H9 (cell line): ENCODE results near the gene NAPG. TPM values are rescaled to one million over a fixed set of nuclear protein-coding genes. Genes with fewer than 3 reads are reported as not detected.

ENCODE experiments used
- DNase-seq: peaks from one replicate; pipeline ENCODE4 v3.0.0-alpha.2; 2017
- H2AFZ ChIP-seq: one replicate; pipeline ENCODE4 v1.6.1; 2013; ENCODE audit warnings: mild to moderate bottlenecking, low read length, control low read depth, moderate library complexity
- H2AK5ac ChIP-seq: 2 replicates; pipeline ENCODE4 v1.6.1; 2013; ENCODE audit warnings: low read length, control low read depth, mixed read lengths; ENCODE audit not compliant: insufficient read length
- H2BK120ac ChIP-seq: one replicate; pipeline ENCODE4 v1.6.1; 2013; ENCODE audit warnings: low read depth, mild to moderate bottlenecking, low read length, control low read depth, inconsistent platforms; ENCODE audit not compliant: poor library complexity, severe bottlenecking
- H2BK12ac ChIP-seq: 2 replicates; pipeline ENCODE4 v1.6.1; 2013; ENCODE audit warnings: low read length, control low read depth, mixed read lengths, low read depth; ENCODE audit not compliant: insufficient read length
- H2BK15ac ChIP-seq: 2 replicates; pipeline ENCODE4 v1.6.1; 2013; ENCODE audit warnings: low read depth, low read length, control low read depth
- H2BK20ac ChIP-seq: one replicate; pipeline ENCODE4 v1.6.1; 2013; ENCODE audit warnings: low read depth, mild to moderate bottlenecking, low read length, control low read depth, inconsistent platforms; ENCODE audit not compliant: poor library complexity, severe bottlenecking
- H2BK5ac ChIP-seq: 2 replicates; pipeline ENCODE4 v1.6.1; 2013; ENCODE audit warnings: low read length, control low read depth, mixed read lengths; ENCODE audit not compliant: insufficient read length
- H3K14ac ChIP-seq: 2 replicates; pipeline ENCODE4 v1.6.1; 2013; ENCODE audit warnings: low read length, control low read depth; ENCODE audit not compliant: insufficient read depth
- H3K18ac ChIP-seq: 2 replicates; pipeline ENCODE4 v1.6.1; 2013; ENCODE audit warnings: low read depth, mild to moderate bottlenecking, mixed read lengths, low read length, control low read depth; ENCODE audit not compliant: insufficient read length
- H3K23ac ChIP-seq: 2 replicates; pipeline ENCODE4 v1.6.1; 2013; ENCODE audit warnings: low read length, control low read depth, mixed read lengths, low read depth; ENCODE audit not compliant: insufficient read length
- H3K23me2 ChIP-seq: 2 replicates; pipeline ENCODE4 v1.6.1; 2013; ENCODE audit warnings: low read depth, mild to moderate bottlenecking, mixed read lengths, low read length, control low read depth; ENCODE audit not compliant: insufficient read length, poor library complexity, severe bottlenecking
- H3K27ac ChIP-seq: 2 replicates; pipeline ENCODE4 v1.5.1; 2013; ENCODE audit warnings: low read length, control low read depth, mixed read lengths, low read depth; ENCODE audit not compliant: insufficient read length
- H3K27me3 ChIP-seq: 2 replicates; pipeline ENCODE4 v1.6.1; 2013; ENCODE audit warnings: low read length, control low read depth, inconsistent platforms; ENCODE audit not compliant: insufficient read depth
- H3K4ac ChIP-seq: 2 replicates; pipeline ENCODE4 v1.6.1; 2013; ENCODE audit warnings: low read depth, mild to moderate bottlenecking, control low read depth, inconsistent platforms, low read length, moderate library complexity
- H3K4me1 ChIP-seq: 2 replicates; pipeline ENCODE4 v1.6.1; 2013; ENCODE audit warnings: low read length, control low read depth, inconsistent platforms; ENCODE audit not compliant: insufficient read depth
- H3K4me2 ChIP-seq: 2 replicates; pipeline ENCODE4 v1.6.1; 2013; ENCODE audit warnings: low read length, control low read depth, mixed read lengths; ENCODE audit not compliant: insufficient read length, insufficient read depth
- H3K56ac ChIP-seq: 2 replicates; pipeline ENCODE4 v1.6.1; 2013; ENCODE audit warnings: low read depth, mild to moderate bottlenecking, mixed read lengths, low read length, control low read depth; ENCODE audit not compliant: insufficient read length
- H3K79me1 ChIP-seq: 2 replicates; pipeline ENCODE4 v1.6.1; 2013; ENCODE audit warnings: low read depth, mild to moderate bottlenecking, moderate library complexity, low read length, control low read depth, inconsistent platforms; ENCODE audit not compliant: insufficient read depth, poor library complexity, severe bottlenecking
- H3K79me2 ChIP-seq: 2 replicates; pipeline ENCODE4 v1.6.1; 2013; ENCODE audit warnings: low read length, control low read depth, inconsistent platforms; ENCODE audit not compliant: insufficient read depth
- H3K9ac ChIP-seq: 2 replicates; pipeline ENCODE4 v1.6.1; 2013; ENCODE audit warnings: low read length, control low read depth, mixed read lengths; ENCODE audit not compliant: insufficient read length; ENCODE audit errors: extremely low read depth
- H3K9me3 ChIP-seq: one replicate; pipeline ENCODE4 v1.6.1; 2013; ENCODE audit warnings: low read depth, low read length, inconsistent platforms; ENCODE audit not compliant: control insufficient read depth
- H3T11ph ChIP-seq: one replicate; pipeline ENCODE4 v1.6.1; 2013; ENCODE audit warnings: mild to moderate bottlenecking, low read length, control low read depth, inconsistent platforms
- H4K20me1 ChIP-seq: one replicate; pipeline ENCODE4 v1.6.1; 2013; ENCODE audit not compliant: control insufficient read depth, insufficient read length, insufficient read depth
- H4K5ac ChIP-seq: 2 replicates; pipeline ENCODE4 v1.6.1; 2013; ENCODE audit warnings: low read depth, mild to moderate bottlenecking, mixed read lengths, low read length, control low read depth; ENCODE audit not compliant: insufficient read length
- H4K8ac ChIP-seq: replicated peaks from 2 replicates; pipeline ENCODE4 v1.6.1; 2013; ENCODE audit warnings: low read length, control low read depth, mixed read lengths, low read depth; ENCODE audit not compliant: insufficient read length
- H4K91ac ChIP-seq: 2 replicates; pipeline ENCODE4 v1.6.1; 2013; ENCODE audit warnings: low read depth, mild to moderate bottlenecking, moderate library complexity, mixed read lengths, low read length, control low read depth; ENCODE audit not compliant: insufficient read length
- H3K27ac Mint-ChIP-seq, 3 experiments: 2 replicates in 2 of 3; 3 replicates in 1 of 3; pipeline ENCODE4 v1.8.0; 2020 to 2021; ENCODE audit warnings: mixed read lengths in 3 of 3, mild to moderate bottlenecking in 1 of 3, moderate library complexity in 1 of 3
- H3K27me3 Mint-ChIP-seq: 2 replicates; pipeline ENCODE4 v1.8.0; 2021; ENCODE audit warnings: low read depth, mild to moderate bottlenecking, moderate library complexity, mixed read lengths
- H3K36me3 Mint-ChIP-seq, 3 experiments: 2 replicates in 2 of 3; 3 replicates in 1 of 3; pipeline ENCODE4 v1.8.0; 2020 to 2021; ENCODE audit warnings: low read depth in 3 of 3, mixed read lengths in 3 of 3; ENCODE audit not compliant: insufficient read depth in 1 of 3
- H3K4me1 Mint-ChIP-seq, 2 experiments: 2 replicates each; pipeline ENCODE4 v1.8.0; 2020; ENCODE audit warnings: mixed read lengths in 2 of 2
- H3K4me3 Mint-ChIP-seq, 2 experiments: 2 replicates in 1 of 2; 3 replicates in 1 of 2; pipeline ENCODE4 v1.8.0; 2020 to 2021; ENCODE audit warnings: mild to moderate bottlenecking in 2 of 2, mixed read lengths in 2 of 2, moderate library complexity in 1 of 2
- H3K9me3 Mint-ChIP-seq, 2 experiments: 2 replicates in 1 of 2; 3 replicates in 1 of 2; pipeline ENCODE4 v1.8.0; 2020; ENCODE audit warnings: mild to moderate bottlenecking in 2 of 2, mixed read lengths in 2 of 2, moderate library complexity in 1 of 2
- WGBS: extraction: QIAGEN DNeasy Blood & Tissue Kit; methylation state at CpG from one replicate; pipeline ENCODE4 v1.1.7; 2013; ENCODE audit warnings: missing lambda C conversion rate, low lambda C conversion rate, mixed read lengths; ENCODE audit not compliant: insufficient read length; ENCODE audit errors: extremely low coverage; 5-methylcytosine and 5-hydroxymethylcytosine counted together
- total RNA-seq: library from RNA; stranded (reverse); gene quantifications from 2 replicates; pipeline ENCODE4 v1.2.1, GENCODE V29; 2021
- TF ChIP-seq, protein P1 (sequence below): fragments of 200-600 bp; sonication (generic); conservative IDR thresholded peaks from 3 replicates; pipeline ENCODE4 v1.8.0; 2021; ENCODE audit warnings: antibody characterized with exemption, mild to moderate bottlenecking

The NAPG gene
- total RNA-seq, 1 experiment from 2014 or later = 30.9 TPM

DNA sequence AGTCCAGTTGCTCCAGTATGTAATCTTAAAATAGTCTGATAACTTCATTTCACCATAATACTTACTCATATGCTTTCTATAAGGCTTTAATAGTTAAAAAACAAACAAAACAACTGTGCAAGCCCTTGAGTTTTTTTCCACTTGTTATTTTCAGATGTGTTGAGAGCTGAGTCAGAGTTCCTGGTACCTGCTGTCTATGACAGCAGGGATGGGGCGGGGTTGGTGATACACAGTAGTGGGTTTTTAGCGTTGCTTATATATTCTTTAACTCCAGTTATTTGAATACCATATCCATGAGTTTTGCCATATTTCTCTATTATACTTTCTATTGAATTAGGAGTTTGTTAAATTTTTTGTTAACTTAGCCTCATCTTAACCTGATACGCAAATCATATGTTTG, 5.0 kb downstream of the NAPG start:
- Mint-ChIP-seq H3K9me3 (no peaks in the 10 kb centered on the region), H3K4me1 (peaks cover 11 to 14% of the 10 kb centered on the region in 2 experiments), H3K27ac (no peak overlapping the region), H3K4me3 (no peak overlapping the region), H3K27me3 (no peaks in the 10 kb centered on the region), H3K36me3 (peaks cover 0 to 9% (median 0%) of the 10 kb centered on the region in 3 experiments; a peak in 3 of 7 replicates)
- no peak overlapping the region for H3T11ph ChIP-seq
- no peak overlapping the region for H2BK12ac ChIP-seq
- no peak overlapping the region for H3K56ac ChIP-seq
- H4K5ac ChIP-seq = no peak overlapping the region
- no peak overlapping the region for H4K91ac ChIP-seq
- H3K27me3 ChIP-seq = no peaks in the 10 kb centered on the region
- no peak overlapping the region for H3K14ac ChIP-seq
- no peak overlapping the region for H3K4me2 ChIP-seq
- no peak overlapping the region for H2AK5ac ChIP-seq
- no peak overlapping the region for H3K18ac ChIP-seq
- no peak overlapping the region for H3K23ac ChIP-seq
- H2BK20ac ChIP-seq = no peak overlapping the region
- no peak overlapping the region for H2BK5ac ChIP-seq
- H2BK120ac ChIP-seq = no peak overlapping the region
- TF ChIP-seq, protein P1, sequence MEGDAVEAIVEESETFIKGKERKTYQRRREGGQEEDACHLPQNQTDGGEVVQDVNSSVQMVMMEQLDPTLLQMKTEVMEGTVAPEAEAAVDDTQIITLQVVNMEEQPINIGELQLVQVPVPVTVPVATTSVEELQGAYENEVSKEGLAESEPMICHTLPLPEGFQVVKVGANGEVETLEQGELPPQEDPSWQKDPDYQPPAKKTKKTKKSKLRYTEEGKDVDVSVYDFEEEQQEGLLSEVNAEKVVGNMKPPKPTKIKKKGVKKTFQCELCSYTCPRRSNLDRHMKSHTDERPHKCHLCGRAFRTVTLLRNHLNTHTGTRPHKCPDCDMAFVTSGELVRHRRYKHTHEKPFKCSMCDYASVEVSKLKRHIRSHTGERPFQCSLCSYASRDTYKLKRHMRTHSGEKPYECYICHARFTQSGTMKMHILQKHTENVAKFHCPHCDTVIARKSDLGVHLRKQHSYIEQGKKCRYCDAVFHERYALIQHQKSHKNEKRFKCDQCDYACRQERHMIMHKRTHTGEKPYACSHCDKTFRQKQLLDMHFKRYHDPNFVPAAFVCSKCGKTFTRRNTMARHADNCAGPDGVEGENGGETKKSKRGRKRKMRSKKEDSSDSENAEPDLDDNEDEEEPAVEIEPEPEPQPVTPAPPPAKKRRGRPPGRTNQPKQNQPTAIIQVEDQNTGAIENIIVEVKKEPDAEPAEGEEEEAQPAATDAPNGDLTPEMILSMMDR = no peak
- H3K9ac ChIP-seq = no peak overlapping the region
- H4K8ac ChIP-seq = no peak overlapping the region
- peaks cover 27% of the 10 kb centered on the region; the same call in 1 of the 2 replicates for H3K79me2 ChIP-seq
- no peak overlapping the region for H2BK15ac ChIP-seq
- no peak overlapping the region for H3K4ac ChIP-seq
- no peak overlapping the region for H2AFZ ChIP-seq
- no CpG with 5 or more reads among the region's 3 CpGs for WGBS
- no peak for DNase-seq
- no peaks in the 10 kb centered on the region; the same call in 1 of the 2 replicates for H3K4me1 ChIP-seq
- no peaks in the 10 kb centered on the region for H3K9me3 ChIP-seq
- H3K23me2 ChIP-seq = peaks cover 4% of the 10 kb centered on the region
- H3K79me1 ChIP-seq = peaks cover 16% of the 10 kb centered on the region
- no peaks in the 10 kb centered on the region for H4K20me1 ChIP-seq
- H3K27ac ChIP-seq = no peak overlapping the region
